ENCODE measurements around the gene UCK1.

DNA sequence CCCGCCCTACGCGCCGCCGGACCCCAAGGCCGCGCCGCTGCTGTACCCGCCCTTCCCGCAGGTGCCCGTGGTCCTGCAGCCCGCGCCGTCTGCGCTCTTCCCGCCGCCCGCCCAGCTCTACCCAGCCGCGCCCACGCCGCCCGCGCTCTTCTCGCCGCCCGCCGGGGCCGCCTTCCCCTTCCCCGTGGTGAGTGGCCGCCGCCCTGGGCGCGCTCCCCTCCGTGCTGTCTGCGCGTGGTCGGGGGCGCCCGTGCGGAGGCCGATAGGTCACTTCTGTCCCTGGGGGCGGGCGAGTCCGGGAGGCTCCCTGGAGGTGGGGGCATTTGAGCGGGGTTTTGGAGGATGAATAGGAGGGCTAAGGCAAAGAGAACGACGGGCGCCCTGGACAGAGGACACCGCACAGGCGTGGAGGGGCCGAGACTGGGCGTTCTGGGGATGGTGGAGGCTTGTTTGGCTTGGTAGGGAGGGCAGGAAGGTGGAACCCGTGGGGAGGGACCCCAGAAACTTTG is 23.8 kb upstream of the UCK1 start:
- TF ChIP-seq, protein P1, sequence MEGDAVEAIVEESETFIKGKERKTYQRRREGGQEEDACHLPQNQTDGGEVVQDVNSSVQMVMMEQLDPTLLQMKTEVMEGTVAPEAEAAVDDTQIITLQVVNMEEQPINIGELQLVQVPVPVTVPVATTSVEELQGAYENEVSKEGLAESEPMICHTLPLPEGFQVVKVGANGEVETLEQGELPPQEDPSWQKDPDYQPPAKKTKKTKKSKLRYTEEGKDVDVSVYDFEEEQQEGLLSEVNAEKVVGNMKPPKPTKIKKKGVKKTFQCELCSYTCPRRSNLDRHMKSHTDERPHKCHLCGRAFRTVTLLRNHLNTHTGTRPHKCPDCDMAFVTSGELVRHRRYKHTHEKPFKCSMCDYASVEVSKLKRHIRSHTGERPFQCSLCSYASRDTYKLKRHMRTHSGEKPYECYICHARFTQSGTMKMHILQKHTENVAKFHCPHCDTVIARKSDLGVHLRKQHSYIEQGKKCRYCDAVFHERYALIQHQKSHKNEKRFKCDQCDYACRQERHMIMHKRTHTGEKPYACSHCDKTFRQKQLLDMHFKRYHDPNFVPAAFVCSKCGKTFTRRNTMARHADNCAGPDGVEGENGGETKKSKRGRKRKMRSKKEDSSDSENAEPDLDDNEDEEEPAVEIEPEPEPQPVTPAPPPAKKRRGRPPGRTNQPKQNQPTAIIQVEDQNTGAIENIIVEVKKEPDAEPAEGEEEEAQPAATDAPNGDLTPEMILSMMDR (IDR thresholded peaks at IDR 0.05): no peak
- TF ChIP-seq POLR2AphosphoS2 (conservative IDR thresholded peaks at IDR 0.05; ENCODE audit: low read length): no peak
- TF ChIP-seq, protein P2, sequence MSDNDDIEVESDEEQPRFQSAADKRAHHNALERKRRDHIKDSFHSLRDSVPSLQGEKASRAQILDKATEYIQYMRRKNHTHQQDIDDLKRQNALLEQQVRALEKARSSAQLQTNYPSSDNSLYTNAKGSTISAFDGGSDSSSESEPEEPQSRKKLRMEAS (IDR thresholded peaks at IDR 0.05): no peak
- no peak for TF ChIP-seq MAFK (IDR thresholded peaks at IDR 0.05; ENCODE audit: partially characterized antibody)
